ENCODE results near the gene UCP3. TPM values are rescaled to one million over a fixed set of nuclear protein-coding genes. Genes with fewer than 3 reads are reported as not detected.
"Not testable (repeated sequence)": the region's sequence is repeated elsewhere in the genome, so short reads cannot be mapped to it uniquely, and the experiment has no call there.

The UCP3 gene
- total RNA-seq, 2 donors from 2014 or later: 1.1 to 1.9 TPM

GRCh38 chr11:74004759-74005615 lies 3.9 kb downstream of the UCP3 start:
- intact Hi-C loops (cut with DNase I): no loop called here
- peak; percentile 81 for DNase-seq (ENCODE audit: low spot score)

DNA sequence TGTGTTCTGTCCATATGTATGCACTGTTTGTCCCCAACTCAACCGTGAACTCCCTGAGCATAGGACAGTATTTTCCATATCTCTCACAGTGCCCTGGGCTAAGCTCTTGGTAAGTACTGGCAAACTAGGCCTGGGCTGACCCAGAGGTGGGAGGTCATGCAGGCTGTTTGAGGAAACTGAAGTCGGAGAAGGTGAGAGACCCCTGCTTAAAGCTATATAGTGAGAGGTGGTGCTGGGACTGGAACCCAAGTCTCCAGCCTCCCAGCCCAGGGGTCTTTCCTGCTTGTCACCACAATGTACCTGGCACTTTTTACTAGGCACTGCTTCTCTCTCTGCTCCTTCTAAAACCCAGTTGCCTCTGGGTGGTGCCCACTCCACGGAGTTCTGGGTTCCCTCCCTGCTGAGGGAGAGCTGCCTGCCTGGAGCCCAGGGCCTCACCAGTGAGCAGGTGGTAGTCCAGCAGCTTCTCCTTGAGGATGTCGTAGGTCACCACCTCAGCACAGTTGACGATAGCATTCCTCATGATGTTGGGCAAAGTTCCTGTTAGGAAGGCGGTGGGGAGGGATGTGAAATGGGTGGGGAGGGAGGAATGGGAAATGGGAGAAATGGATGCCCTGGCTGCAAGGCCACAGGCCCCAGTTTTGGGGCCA lies 4.7 kb downstream of the UCP3 start:
- intact Hi-C loops (cut with DNase I): no loop called here
- DNase-seq (ENCODE audit: low spot score): peak; percentile 40

DNA sequence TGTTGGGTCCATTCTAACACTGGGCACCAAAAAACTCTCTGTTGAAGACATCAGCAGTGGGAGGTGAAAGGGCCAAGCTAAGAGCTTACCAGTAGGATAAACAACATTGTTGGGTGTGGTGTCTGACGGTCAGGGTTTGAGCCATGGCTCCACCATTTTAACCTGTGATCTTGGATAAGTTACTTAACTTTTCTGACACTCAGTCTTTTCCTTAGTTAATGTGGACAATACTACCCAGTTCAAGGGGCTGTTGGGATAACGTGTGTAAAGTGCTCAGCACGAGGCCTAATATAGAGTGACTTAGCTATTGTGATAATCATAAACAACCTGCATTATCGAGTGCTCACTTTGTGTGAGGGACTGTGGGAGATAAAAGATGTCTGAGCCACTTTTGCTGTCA lies 6.1 kb downstream of the UCP3 start:
- DNase-seq (ENCODE audit: low spot score): no peak

GRCh38 chr11:74001822-74002286 lies 7.0 kb downstream of the UCP3 start:
- intact Hi-C loops (cut with DNase I): no loop called here
- peak; percentile 73 for DNase-seq (ENCODE audit: low spot score)

More for the DNA sequence above, 6.1 kb downstream of the UCP3 start:
- intact Hi-C loops (cut with DNase I): no loop called here

DNA sequence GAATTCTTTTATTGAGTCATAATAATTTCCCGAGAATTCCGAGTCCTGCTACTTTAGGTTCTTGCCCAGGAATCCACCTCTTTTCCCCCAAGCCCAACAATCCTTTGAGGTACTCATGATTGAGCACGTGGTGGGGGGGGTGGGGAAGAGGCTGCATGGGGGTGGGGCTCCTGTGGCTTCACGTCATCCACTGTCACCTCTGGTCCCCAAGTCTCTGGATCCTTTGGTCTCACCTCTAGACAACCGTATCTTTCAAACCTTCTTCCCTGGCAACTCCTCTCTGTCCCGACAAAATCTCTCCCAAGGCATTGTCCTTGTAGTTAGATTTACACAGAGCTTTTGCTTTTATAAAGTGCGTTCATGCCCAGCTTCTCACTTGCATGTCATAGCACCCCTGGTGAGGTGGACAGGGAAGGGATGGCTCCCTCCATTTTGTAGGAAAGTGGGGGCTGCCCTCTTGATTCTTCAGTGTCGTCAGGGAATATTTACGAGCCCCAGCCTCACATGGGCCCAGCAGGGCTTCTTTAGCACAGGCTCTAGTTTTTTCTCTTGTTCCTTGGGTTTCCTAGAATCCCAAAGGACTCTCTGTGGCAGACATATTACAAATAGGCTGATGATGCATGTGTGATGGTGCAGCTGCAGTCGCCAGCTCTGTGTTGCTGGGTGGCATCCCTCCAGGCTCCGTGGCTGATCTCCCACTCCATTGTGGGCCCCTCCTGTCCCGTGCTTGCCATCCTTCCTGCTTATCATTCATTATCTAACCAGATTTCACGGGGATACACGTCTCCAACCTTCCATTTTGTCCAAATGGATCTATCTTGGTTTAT lies 8.4 kb downstream of the UCP3 start:
- DNase-seq (ENCODE audit: low spot score): peak; percentile 15
- intact Hi-C loops (cut with DNase I): no loop called here

GRCh38 chr11:73999581-74000306 lies 9.1 kb downstream of the UCP3 start:
- intact Hi-C loops (cut with DNase I): loop anchor here in 1 of 2 donors (5.0 kb wide), 1 partner anchor 1198 kb away; no protein-coding TSS in a partner anchor
- peak; percentile 9 for DNase-seq (ENCODE audit: low spot score)

GRCh38 chr11:73998846-73999575 lies 9.9 kb downstream of the UCP3 start:
- DNase-seq (ENCODE audit: low spot score): peak; percentile 20
- intact Hi-C loops (cut with DNase I): loop anchor here in 1 of 2 donors (5.0 kb wide), 1 partner anchor 1198 kb away; no protein-coding TSS in a partner anchor

GRCh38 chr11:73997120-73997770 lies 11.6 kb downstream of the UCP3 start:
- peak; percentile 36 for DNase-seq (ENCODE audit: low spot score)
- intact Hi-C loops (cut with DNase I): loop anchor here in 1 of 2 donors (5.0 kb wide), 1 partner anchor 1200 kb away; no protein-coding TSS in a partner anchor

- intact Hi-C loops (cut with DNase I): loop anchor here in 1 of 2 donors (5.0 kb wide), 1 partner anchor 1201 kb away; no protein-coding TSS in a partner anchor
- DNase-seq (ENCODE audit: low spot score): peak; percentile 13
Observed at GRCh38 chr11:73996161-73996747, 12.6 kb downstream of the UCP3 start.

- DNase-seq (ENCODE audit: low spot score): no peak
Observed at GRCh38 chr11:73995731-73996130, 13.2 kb downstream of the UCP3 start.

GRCh38 chr11:73995247-73995646 lies 13.6 kb downstream of the UCP3 start:
- no peak for DNase-seq (ENCODE audit: low spot score)
- intact Hi-C loops (cut with DNase I): loop anchor here in 1 of 2 donors (5.0 kb wide), 1 partner anchor 1202 kb away; no protein-coding TSS in a partner anchor

More at GRCh38 chr11:73995731-73996130, 13.2 kb downstream of the UCP3 start:
- intact Hi-C loops (cut with DNase I): loop anchor here in 1 of 2 donors (5.0 kb wide), 1 partner anchor 1202 kb away; no protein-coding TSS in a partner anchor

GRCh38 chr11:73991471-73992006 lies 17.3 kb downstream of the UCP3 start:
- DNase-seq (ENCODE audit: low spot score): peak; percentile 23
- intact Hi-C loops (cut with DNase I): no loop called here

DNA sequence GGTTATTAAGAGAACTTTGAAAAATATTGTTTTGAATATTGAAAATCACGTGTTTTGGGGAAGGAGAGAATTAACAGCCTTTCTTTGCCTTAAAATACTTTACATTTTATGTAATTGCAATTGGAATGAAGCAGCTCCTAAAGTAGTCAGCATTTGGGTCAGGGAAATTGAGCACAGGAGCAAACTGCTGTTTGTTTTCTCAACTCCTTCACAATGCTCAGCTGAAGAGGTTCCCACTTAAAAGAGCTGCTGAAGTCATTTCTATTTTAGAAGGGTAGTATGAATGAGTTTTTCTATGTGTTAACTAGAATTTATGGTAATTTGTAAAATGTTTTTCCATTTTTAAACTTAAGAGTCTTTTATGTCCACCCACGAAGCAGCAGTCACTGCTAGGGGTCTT lies 18.2 kb downstream of the UCP3 start:
- intact Hi-C loops (cut with DNase I): no loop called here
- DNase-seq (ENCODE audit: low spot score): no peak

DNA sequence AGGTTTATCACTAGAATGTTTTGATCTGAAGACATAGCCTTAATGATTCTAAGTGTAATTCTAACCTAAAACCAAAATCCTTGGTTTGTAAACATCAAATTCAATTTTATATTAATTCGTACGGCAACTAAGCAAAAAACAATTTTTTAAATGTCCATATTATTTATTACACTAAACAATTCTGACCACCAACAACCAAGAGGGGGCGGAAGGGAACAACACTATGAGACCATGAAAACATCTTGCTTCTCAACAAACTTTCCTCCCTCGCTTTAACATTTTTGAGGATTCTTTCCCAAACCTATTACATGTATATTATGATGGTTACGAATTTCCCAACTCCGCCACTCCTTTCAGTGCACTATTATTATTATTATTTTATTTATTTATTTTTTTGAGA lies 19.7 kb downstream of the UCP3 start:
- DNase-seq (ENCODE audit: low spot score): no peak

DNA sequence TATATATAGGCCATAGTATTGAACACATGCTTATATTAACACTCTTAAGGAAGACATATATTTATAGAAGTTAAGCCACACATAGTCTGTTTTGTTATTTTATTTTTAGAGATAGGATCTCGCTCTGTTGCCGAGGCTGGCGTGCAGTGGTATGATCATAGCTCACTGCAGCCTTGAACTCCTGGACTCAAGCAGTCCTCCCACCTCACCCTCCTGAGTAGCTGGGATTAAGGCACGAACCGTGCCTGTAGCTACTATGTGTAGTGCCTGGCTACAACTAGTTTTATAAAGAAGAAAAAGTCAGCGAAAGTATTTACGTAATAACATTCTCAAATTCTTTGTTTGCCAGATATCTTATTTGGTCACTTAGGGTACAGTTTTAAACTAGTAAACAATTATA lies 20.7 kb downstream of the UCP3 start:
- intact Hi-C loops (cut with DNase I): no loop called here

More for the DNA sequence above, 19.7 kb downstream of the UCP3 start:
- intact Hi-C loops (cut with DNase I): no loop called here

DNA sequence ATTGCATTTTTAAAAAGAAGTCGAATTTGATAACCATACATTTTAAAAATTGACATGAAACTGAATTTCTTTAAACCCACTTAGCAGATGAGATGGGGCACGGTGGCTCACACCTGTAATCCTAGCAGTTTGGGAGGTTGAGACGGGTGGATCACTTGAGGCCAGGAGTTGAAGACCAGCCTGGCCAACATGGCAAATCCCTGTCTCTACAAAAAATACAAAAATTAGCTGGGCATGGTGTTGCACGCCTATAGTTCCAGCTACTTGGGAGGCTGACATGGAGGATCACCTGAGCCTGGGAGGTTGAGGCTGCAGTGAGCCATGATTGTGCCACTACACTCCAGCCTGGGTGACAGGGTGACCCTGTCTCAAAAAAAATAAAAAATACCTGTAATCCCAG lies 23.2 kb downstream of the UCP3 start:
- DNase-seq (ENCODE audit: low spot score); intact Hi-C loops (cut with DNase I): not testable (repeated sequence)

More for the DNA sequence above, 20.7 kb downstream of the UCP3 start:
- peak; percentile 17 for DNase-seq (ENCODE audit: low spot score)

Data from posterior vena cava (tissue), 2 donors.